Mammary epithelial cell (primary cell): ENCODE measurements around the gene VARS1.

Experiments used
- EZH2 ChIP-seq: IDR thresholded peaks from 2 replicates; pipeline ENCODE4 v1.6.1; 2012; ENCODE audit warnings: low read length, inconsistent platforms, borderline replicate concordance
- TF ChIP-seq, protein P1 (sequence below), 2 donors: IDR thresholded peaks in 1 of 2; conservative IDR thresholded peaks in 1 of 2; 2 replicates each; pipeline ENCODE4 v1.5.1; 2011 to 2012; ENCODE audit warnings: inconsistent platforms in 2 of 2, low read length in 2 of 2, mild to moderate bottlenecking in 2 of 2, control low read depth in 1 of 2, low read depth in 1 of 2; ENCODE audit not compliant: insufficient read depth in 1 of 2; ENCODE audit errors: extremely low read depth in 1 of 2

DNA sequence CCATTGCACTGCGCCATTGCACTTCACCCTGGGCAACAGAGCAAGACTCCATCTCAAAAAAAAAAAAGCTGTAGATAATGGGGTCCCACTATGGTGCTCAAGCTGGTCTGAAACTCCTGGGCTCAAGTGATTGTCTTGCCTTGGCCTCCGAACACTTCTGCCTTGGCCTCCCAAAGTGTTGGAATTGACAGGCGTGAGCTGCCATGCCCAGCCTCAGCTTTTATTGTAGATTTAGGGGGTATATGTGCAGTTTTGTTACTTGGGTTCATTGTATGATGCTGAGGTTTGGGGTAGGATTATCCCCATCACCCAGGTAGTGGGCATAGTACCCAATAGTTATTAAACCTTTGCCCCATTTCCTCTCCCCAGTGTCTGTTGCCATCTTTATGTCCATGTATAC is 43.4 kb upstream of the VARS1 start:
- TF ChIP-seq, protein P1, sequence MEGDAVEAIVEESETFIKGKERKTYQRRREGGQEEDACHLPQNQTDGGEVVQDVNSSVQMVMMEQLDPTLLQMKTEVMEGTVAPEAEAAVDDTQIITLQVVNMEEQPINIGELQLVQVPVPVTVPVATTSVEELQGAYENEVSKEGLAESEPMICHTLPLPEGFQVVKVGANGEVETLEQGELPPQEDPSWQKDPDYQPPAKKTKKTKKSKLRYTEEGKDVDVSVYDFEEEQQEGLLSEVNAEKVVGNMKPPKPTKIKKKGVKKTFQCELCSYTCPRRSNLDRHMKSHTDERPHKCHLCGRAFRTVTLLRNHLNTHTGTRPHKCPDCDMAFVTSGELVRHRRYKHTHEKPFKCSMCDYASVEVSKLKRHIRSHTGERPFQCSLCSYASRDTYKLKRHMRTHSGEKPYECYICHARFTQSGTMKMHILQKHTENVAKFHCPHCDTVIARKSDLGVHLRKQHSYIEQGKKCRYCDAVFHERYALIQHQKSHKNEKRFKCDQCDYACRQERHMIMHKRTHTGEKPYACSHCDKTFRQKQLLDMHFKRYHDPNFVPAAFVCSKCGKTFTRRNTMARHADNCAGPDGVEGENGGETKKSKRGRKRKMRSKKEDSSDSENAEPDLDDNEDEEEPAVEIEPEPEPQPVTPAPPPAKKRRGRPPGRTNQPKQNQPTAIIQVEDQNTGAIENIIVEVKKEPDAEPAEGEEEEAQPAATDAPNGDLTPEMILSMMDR (conservative IDR thresholded peaks at IDR 0.05 in 1 of 2, IDR thresholded peaks at IDR 0.05 in 1 of 2; ENCODE audit: extremely low read depth in 1 of 2, insufficient read depth in 1 of 2, low read depth in 1 of 2, low read length in 2 of 2) = no peak
- no peak for TF ChIP-seq EZH2
